Urinary bladder (tissue), 4 donors: ENCODE measurements around the gene LGMN. TPM values are rescaled to one million over a fixed set of nuclear protein-coding genes. Genes with fewer than 3 reads are reported as not detected.
"Not testable (repeated sequence)": the region's sequence is repeated elsewhere in the genome, so short reads cannot be mapped to it uniquely, and the experiment has no call there.

Source experiments
- DNase-seq: peaks from one replicate; pipeline ENCODE4 v3.0.0-alpha.2; 2015; ENCODE audit errors: extremely low spot score
- H3K27ac ChIP-seq: one replicate; pipeline ENCODE4 v1.5.1; 2013; ENCODE audit warnings: low read depth, mild to moderate bottlenecking, moderate library complexity
- H3K36me3 ChIP-seq: one replicate; pipeline ENCODE4 v1.6.1; 2013; ENCODE audit warnings: mild to moderate bottlenecking, moderate library complexity; ENCODE audit not compliant: insufficient read depth
- H3K4me1 ChIP-seq: one replicate; pipeline ENCODE4 v1.6.1; 2013; ENCODE audit warnings: mild to moderate bottlenecking, moderate library complexity; ENCODE audit not compliant: insufficient read depth
- H3K4me3 ChIP-seq: one replicate; pipeline ENCODE4 v1.5.1; 2013; ENCODE audit warnings: low read depth, low read length
- WGBS: extraction: QIAGEN DNeasy Blood & Tissue Kit; methylation state at CpG from one replicate; pipeline ENCODE4 v1.1.7; 2013; 5-methylcytosine and 5-hydroxymethylcytosine counted together
- polyA plus RNA-seq: library from polyadenylated mRNA; stranded (reverse); fragments of 200-250 nt; gene quantifications from one replicate; pipeline ENCODE4 v1.2.3, GENCODE V29; 2013
- total RNA-seq: library from RNA; depleted of rRNA; stranded (reverse); fragments of >200 nt; gene quantifications from one replicate; pipeline ENCODE4 v1.2.3, GENCODE V29; 2014
- donor health status: healthy with polysubstance abuse.
- donor health status: healthy.

The LGMN gene
- total and polyA plus RNA-seq, 2 donors, result 76.5 to 131 TPM

DNA sequence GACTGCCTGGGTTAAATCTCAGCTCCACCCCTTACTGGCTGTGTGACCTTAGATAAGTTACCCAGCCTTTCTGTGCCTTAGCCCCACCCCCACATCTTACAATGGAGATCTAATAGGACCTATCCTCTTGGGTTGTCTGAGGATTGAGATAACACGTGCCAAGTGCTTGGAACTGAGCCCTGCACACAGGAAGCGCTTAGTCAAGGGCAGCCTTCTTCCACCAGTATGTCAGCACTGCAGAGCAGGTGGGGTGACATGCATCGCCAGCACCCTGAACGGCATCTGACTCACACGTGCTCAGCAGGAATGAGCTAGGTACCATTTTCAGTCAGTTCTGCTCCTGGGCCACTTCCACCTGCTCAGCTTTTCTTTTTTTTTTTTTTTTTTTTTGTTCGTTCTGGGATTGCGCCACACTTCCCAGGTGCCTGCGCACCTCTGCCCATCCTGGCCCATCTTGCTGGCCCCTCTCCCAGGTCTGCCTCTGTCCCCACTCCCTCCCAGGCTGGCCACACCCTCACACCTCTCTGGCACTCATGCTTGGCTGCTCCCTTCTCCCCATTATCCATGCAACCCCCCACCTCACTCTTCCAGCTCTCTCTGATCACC is 19.6 kb downstream of the LGMN start:
- DNase-seq, result no peak
- WGBS, result 80% methylated on average over 8 of the region's 8 CpGs
- no peaks in the 10 kb centered on the region for H3K36me3 ChIP-seq

GRCh38 chr14:92726933-92727262 is 21.5 kb downstream of the LGMN start:
- H3K36me3 ChIP-seq, result no peaks in the 10 kb centered on the region
- H3K27ac ChIP-seq, result no peak overlapping the region
- H3K4me3 ChIP-seq, result no peak overlapping the region
- no peak for DNase-seq
- peaks cover 2% of the 10 kb centered on the region for H3K4me1 ChIP-seq
- WGBS, result 86% methylated on average over 8 of the region's 8 CpGs

More for the DNA sequence above, 19.6 kb downstream of the LGMN start:
- Histone ChIP-seq H3K4me3 (no peak overlapping the region), H3K27ac (no peak overlapping the region), H3K4me1 (peaks cover 2% of the 10 kb centered on the region)

- peaks cover 2% of the 10 kb centered on the region for H3K4me1 ChIP-seq
- H3K27ac ChIP-seq, result peak overlapping the region; percentile 78
- no peak for DNase-seq
- no peaks in the 10 kb centered on the region for H3K36me3 ChIP-seq
- WGBS, result 77% methylated on average over 12 of the region's 12 CpGs
- no peak overlapping the region for H3K4me3 ChIP-seq
Measured at GRCh38 chr14:92726135-92726932, 22.1 kb downstream of the LGMN start.

- peak overlapping the region; percentile 2 for H3K27ac ChIP-seq
- DNase-seq, result no peak
- 80% methylated on average over 14 of the region's 14 CpGs for WGBS
- H3K4me1 ChIP-seq, result peaks cover 2% of the 10 kb centered on the region
- H3K36me3 ChIP-seq, result no peaks in the 10 kb centered on the region
- no peak overlapping the region for H3K4me3 ChIP-seq
Measured at GRCh38 chr14:92724516-92725340, 23.7 kb downstream of the LGMN start.

- Histone ChIP-seq H3K27ac (no peak overlapping the region), H3K36me3 (no peaks in the 10 kb centered on the region), H3K4me1 (no peaks in the 10 kb centered on the region), H3K4me3 (no peak overlapping the region)
- 18% methylated on average over 5 of the region's 5 CpGs for WGBS
- peak; percentile 54 for DNase-seq
Measured at GRCh38 chr14:92719890-92720323, 28.5 kb downstream of the LGMN start.

DNA sequence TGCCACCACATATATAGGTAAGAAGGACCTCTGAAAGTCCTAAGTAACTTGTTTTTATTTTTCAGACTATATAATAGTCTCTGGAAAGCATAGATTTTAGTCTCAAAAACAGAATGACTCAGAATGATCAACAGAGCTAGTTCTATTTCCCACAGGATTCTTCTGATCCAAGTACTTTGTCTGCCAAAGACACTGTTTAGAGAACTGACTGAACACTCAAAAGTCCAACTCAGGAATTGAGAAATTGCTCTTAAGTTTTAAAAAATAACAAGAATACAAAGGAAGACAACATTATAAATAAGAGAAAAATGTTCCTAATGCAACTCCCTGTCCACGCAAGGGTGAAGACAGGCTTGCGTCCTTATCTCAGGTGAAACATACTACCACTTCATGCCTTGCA is 29.0 kb downstream of the LGMN start:
- Histone ChIP-seq H3K4me3 (no peak overlapping the region), H3K4me1 (no peaks in the 10 kb centered on the region), H3K27ac (no peak overlapping the region), H3K36me3 (no peaks in the 10 kb centered on the region)
- WGBS, result 32% methylated on average over 2 of the region's 2 CpGs
- DNase-seq, result no peak

DNA sequence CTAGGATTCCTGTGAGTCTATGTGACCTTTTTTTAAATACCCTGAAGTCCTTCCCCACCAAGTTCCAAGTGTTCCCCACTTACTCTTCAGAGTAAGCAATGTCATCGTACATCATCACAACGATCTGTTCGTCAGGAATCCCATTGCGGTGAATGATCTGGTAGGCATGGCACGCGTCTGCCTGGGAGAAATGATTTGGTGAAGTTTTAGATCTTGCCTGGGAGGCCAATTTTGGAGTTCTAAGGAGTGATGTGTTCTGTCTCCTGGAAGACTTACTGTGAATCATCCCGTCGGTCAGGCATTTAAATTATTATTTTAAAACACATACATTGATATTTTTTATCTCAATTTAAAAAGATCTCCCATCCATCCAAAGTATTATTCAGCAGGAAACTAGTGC is 29.8 kb downstream of the LGMN start:
- 90% methylated on average over 8 of the region's 8 CpGs for WGBS
- DNase-seq, result no peak
- Histone ChIP-seq H3K4me3 (no peak overlapping the region), H3K27ac (no peak overlapping the region), H3K4me1 (no peaks in the 10 kb centered on the region), H3K36me3 (no peaks in the 10 kb centered on the region)

DNA sequence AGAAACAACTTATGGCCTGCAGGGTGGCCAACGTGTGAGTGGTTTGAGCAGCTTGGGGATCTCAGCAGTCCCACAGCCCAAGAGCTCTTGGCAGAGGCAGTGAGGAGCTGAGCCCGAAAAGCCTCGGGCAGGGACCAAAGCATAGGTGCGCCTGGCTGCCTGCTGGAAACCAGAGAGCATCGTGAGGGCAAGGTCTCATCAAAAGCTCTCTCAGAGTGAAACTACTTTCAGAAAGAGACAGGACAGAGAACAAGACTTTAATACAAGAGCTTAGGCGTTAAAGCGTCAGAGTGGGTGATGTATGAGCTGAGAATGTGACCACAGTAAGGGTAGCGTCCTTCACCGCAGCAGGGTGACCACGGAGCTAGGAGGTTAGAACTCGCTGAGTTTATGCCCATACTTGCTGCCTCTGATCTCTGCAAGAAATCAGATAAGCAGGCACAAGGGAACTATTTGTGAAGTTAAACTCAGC is 30.8 kb downstream of the LGMN start:
- Histone ChIP-seq H3K4me1 (no peaks in the 10 kb centered on the region), H3K36me3 (no peaks in the 10 kb centered on the region), H3K27ac (no peak overlapping the region), H3K4me3 (no peak overlapping the region)
- DNase-seq, result no peak
- WGBS, result 40% methylated on average over 11 of the region's 11 CpGs

DNA sequence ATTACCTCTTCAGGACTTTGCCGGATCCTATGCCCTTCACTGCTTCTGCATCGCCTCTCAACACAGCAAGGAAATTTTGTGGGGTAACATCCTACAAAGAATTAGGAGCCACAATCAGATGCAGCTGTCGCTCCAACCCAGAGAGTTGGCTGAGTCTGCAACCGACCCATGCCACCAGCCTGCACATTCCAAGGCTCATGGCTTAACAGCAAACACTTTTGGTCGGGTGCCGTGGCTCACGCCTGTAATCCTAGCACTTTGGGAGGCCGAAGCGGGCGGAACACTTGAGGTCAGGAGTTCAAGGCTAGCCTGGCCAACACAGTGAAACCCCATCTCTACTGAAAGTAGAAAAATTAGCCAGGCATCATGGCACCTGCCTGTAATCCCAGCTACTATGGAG is 32.3 kb downstream of the LGMN start:
- DNase-seq, result no peak
- 95% methylated on average over 10 of the region's 10 CpGs for WGBS
- no peaks in the 10 kb centered on the region for H3K4me1 ChIP-seq
- no peak overlapping the region for H3K27ac ChIP-seq
- no peak overlapping the region for H3K4me3 ChIP-seq
- no peaks in the 10 kb centered on the region for H3K36me3 ChIP-seq

DNA sequence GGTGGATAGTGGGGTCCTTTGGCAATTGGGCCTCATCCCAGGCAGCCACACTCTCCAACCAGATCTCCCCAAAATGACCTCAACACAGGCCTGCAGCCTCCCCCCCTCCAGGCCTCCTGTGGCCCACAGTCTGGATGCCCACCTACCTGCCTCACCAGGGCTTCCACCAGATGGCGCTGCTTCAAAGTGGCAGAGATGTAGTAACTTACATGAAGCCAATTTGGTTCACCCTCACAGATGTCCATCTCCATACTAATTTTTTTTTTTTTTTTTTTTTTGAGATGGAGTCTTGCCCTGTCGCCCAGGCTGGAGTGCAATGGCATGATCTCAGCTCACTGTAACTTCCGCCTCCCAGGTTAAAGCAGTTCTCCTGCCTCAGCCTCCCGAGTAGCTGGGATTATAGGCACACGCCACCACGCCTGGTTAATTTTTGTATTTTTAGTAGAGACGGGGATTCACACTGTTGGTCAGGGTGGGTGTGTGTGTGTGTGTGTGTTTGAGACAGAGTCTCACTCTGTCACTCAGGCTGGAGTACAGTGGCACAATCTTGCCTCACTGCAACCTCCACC is 33.6 kb downstream of the LGMN start:
- not testable (repeated sequence) for DNase-seq, H3K36me3 ChIP-seq, H3K4me1 ChIP-seq, H3K27ac ChIP-seq, H3K4me3 ChIP-seq
- WGBS, result 83% methylated on average over 7 of the region's 7 CpGs

DNA sequence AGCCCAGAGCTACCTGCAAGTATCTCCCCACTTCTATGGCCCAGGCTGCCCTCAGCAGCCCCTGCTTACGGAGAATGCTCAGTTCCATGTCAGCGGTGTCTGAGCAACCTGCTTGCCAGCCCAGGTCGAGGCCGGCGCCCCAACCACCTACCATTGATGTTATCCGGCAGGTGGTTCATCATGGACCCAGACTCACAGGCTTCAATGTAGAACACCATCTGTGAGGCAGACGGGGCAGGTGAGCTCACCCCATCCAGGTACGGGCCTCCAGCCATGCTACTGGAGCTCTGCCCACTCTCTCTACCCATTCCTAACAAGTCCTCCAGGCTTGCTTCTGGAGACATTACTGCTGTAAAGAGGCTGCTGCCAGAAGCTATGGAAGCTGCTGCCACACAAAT is 35.8 kb downstream of the LGMN start:
- 97% methylated on average over 8 of the region's 8 CpGs for WGBS
- DNase-seq, result no peak
- Histone ChIP-seq H3K36me3 (no peaks in the 10 kb centered on the region), H3K4me1 (no peaks in the 10 kb centered on the region), H3K4me3 (no peak overlapping the region), H3K27ac (no peak overlapping the region)

DNA sequence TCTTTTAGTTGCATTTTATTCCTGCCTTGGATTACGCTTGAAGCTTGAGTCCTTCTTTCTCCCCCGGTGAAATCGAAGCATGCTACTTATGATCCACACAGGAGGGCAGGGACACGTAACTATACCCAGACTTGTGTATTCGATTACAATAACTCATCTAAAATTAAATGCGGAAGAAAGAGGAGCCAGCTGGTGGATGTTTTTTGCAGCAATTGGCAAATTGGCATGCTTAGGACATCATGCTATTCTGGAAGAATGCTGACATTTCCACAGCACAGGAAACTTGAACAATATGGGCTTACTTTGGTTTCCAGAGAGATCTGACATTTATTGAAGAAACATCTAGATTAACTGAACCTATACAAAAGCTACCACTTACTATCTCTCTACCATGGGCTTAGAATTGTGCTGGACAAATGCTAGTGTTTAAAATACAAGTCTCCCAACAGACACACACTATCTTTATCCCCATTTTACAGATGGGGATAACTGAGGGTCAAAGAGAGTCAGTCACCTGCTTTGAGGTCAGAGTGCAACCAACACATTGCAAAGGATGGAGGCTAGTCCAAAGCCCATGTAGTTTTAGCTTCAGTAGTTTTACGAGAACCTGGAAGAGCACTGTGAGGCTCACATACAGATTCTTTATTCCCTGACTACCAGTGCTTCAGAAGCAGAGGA is 36.3 kb downstream of the LGMN start:
- Histone ChIP-seq H3K27ac (no peak overlapping the region), H3K4me1 (no peaks in the 10 kb centered on the region), H3K4me3 (no peak overlapping the region), H3K36me3 (no peaks in the 10 kb centered on the region)
- 89% methylated on average over 7 of the region's 7 CpGs for WGBS
- no peak for DNase-seq

DNA sequence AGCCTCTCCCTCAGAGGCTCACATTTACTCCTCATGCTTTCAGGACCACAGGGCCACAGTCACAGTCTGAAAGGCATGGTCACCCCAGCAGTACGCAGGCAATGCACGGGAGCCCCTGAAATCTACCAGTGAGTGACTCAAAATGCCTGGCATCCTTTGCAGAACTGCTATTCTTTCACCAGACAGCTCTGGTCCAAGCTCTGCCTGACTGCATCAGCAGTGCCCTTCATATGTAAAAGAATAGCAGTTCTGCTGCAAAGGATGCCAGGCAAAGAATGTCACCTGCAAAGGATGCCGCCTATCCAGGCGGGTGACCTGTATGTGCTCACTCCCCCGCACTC is 38.5 kb downstream of the LGMN start:
- Histone ChIP-seq H3K4me1 (no peaks in the 10 kb centered on the region), H3K4me3 (no peak overlapping the region), H3K36me3 (no peaks in the 10 kb centered on the region), H3K27ac (no peak overlapping the region)
- no peak for DNase-seq
- 98% methylated on average over 5 of the region's 5 CpGs for WGBS
